Stimulated activated naive B cell treated with anti-CD40 and anti-IgM and Interleukin-4, amounts not matched to agents 10 μg/mL and 1 μg/mL and 100 μg/mL, for 72 hours (primary cell): ENCODE results near the gene PUM1.
"Not testable (repeated sequence)": the region's sequence is repeated elsewhere in the genome, so short reads cannot be mapped to it uniquely, and the experiment has no call there.

ENCODE experiments used
- ATAC-seq, 2 donors: fragments of 150-1000 bp; cut with Tn5 transposase; replicated peaks; 2 replicates each; pipeline ENCODE4 v1.10.0; 2021; ENCODE audit warnings: moderate library complexity in 1 of 2
- DNase-seq: peaks from one replicate; pipeline ENCODE4 v3.0.0; 2021
- H3K27ac Mint-ChIP-seq: one replicate; pipeline ENCODE4 v1.8.0; 2022; ENCODE audit warnings: mild to moderate bottlenecking, mixed read lengths
- H3K27me3 Mint-ChIP-seq, 2 donors: one replicate each; pipeline ENCODE4 v1.8.0; 2022; ENCODE audit warnings: mixed read lengths in 2 of 2
- H3K36me3 Mint-ChIP-seq, 2 donors: one replicate each; pipeline ENCODE4 v1.8.0; 2022; ENCODE audit warnings: mixed read lengths in 2 of 2, mild to moderate bottlenecking in 1 of 2
- H3K4me1 Mint-ChIP-seq, 2 donors: one replicate each; pipeline ENCODE4 v1.8.0; 2022; ENCODE audit warnings: mixed read lengths in 2 of 2, mild to moderate bottlenecking in 1 of 2
- H3K4me3 Mint-ChIP-seq, 2 donors: one replicate each; pipeline ENCODE4 v1.8.0; 2022; ENCODE audit warnings: mild to moderate bottlenecking in 2 of 2, mixed read lengths in 2 of 2, moderate library complexity in 1 of 2
- H3K9me3 Mint-ChIP-seq, 2 donors: one replicate each; pipeline ENCODE4 v1.8.0; 2022; ENCODE audit warnings: mixed read lengths in 2 of 2, mild to moderate bottlenecking in 1 of 2

PUM1 gene, protein sequence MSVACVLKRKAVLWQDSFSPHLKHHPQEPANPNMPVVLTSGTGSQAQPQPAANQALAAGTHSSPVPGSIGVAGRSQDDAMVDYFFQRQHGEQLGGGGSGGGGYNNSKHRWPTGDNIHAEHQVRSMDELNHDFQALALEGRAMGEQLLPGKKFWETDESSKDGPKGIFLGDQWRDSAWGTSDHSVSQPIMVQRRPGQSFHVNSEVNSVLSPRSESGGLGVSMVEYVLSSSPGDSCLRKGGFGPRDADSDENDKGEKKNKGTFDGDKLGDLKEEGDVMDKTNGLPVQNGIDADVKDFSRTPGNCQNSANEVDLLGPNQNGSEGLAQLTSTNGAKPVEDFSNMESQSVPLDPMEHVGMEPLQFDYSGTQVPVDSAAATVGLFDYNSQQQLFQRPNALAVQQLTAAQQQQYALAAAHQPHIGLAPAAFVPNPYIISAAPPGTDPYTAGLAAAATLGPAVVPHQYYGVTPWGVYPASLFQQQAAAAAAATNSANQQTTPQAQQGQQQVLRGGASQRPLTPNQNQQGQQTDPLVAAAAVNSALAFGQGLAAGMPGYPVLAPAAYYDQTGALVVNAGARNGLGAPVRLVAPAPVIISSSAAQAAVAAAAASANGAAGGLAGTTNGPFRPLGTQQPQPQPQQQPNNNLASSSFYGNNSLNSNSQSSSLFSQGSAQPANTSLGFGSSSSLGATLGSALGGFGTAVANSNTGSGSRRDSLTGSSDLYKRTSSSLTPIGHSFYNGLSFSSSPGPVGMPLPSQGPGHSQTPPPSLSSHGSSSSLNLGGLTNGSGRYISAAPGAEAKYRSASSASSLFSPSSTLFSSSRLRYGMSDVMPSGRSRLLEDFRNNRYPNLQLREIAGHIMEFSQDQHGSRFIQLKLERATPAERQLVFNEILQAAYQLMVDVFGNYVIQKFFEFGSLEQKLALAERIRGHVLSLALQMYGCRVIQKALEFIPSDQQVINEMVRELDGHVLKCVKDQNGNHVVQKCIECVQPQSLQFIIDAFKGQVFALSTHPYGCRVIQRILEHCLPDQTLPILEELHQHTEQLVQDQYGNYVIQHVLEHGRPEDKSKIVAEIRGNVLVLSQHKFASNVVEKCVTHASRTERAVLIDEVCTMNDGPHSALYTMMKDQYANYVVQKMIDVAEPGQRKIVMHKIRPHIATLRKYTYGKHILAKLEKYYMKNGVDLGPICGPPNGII

GRCh38 chr1:31065310-31066217 lies at the start of gene PUM1:
PUM1 (minus strand) TSS chr1:31065717; CDS start chr1:31059566, 6,151 bp downstream.
- peak; percentile 97 for ATAC-seq
- H3K4me1 Mint-ChIP-seq, result peaks cover 7 to 20% of the 10 kb centered on the region in 2 donors
- no peaks in the 10 kb centered on the region for H3K9me3 Mint-ChIP-seq
- H3K27ac Mint-ChIP-seq, result peak within 1 kb of the TSS; percentile 100
- H3K27me3 Mint-ChIP-seq, result no peaks in the 10 kb centered on the region
- H3K4me3 Mint-ChIP-seq, result peak within 1 kb of the TSS; percentile 94 to 99
- DNase-seq, result peak; percentile 99
- peaks cover 18 to 24% of the 10 kb centered on the region in 2 donors for H3K36me3 Mint-ChIP-seq

DNA sequence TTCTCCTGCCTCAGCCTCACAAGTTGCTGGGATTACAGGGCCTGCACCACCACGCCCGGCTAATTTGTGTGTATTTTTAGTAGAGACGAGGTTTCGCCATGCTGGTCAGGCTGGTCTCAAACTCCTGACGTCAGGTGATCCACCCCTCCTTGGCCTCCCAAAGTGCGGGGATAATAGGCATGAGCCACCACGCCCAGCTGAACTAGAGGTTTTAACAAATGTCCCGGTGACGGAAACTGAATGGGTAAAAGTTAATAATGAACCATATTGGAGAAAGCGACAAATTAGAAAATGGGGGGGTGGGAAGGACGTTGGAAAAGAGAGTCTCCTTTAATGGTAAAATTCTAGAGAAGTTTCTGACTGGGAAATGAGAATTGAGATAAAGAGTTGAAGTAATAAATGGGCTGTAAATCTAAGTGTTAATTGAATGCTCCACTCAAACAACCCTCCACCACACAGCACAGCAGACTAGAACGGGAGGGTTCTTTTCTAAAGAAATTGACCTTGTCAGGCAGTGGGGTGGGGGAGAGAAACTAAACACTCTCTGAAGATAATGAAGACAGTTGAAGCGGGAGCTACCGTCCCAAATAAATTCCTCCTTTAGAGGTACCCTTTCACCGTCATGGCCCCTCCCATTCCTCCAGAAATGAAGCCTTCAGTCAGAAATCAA lies 46.9 kb upstream of the PUM1 start:
- no peak overlapping the region for H3K27ac Mint-ChIP-seq
- no peak for DNase-seq
- no peak overlapping the region for H3K4me3 Mint-ChIP-seq

DNA sequence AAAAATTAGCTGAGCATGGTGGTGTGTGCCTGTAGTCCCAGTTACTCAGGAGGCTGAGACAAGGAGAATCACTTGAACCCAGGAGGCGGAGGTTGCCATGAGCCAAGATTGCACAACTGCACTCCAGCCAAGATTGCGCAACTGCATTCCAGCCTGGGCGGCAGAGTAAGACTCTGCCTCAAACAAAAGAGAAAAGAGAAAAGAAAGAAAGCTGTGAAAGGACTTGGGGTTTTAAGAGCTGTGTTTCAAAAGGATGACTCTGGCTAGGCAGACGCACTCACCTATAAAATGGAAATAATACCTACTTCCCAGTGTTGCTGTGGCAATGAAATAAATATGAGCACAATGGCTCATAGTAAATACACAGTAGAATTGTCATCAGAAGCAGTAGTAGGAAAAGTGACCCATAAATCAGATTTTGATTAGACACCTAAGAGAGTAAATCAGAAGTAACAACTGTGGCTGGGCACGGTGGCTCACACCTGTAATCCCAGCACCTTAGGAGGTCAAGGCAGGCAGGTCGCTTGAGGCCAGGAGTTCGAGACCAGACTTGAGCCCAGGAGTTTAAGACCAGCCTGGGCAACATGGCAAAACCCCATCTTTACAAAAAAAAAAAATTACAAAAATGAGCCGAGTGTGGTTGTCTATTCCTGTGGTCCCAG lies 45.9 kb upstream of the PUM1 start:
- Mint-ChIP-seq H3K9me3 (no peaks in the 10 kb centered on the region), H3K36me3 (no peaks in the 10 kb centered on the region), H3K4me1 (peaks cover 5 to 11% of the 10 kb centered on the region in 2 donors), H3K4me3 (no peak overlapping the region), H3K27ac (no peak overlapping the region), H3K27me3 (peaks cover 16% of the 10 kb centered on the region in 2 donors)
- DNase-seq, result no peak
- ATAC-seq, result no peak

More for the DNA sequence above, 46.9 kb upstream of the PUM1 start:
- Mint-ChIP-seq H3K4me1 (peaks cover 5 to 10% of the 10 kb centered on the region in 2 donors), H3K36me3 (no peaks in the 10 kb centered on the region), H3K9me3 (no peaks in the 10 kb centered on the region), H3K27me3 (peaks cover 16 to 19% of the 10 kb centered on the region in 2 donors)
- no peak for ATAC-seq

- ATAC-seq (no peak), DNase-seq (no peak)
- Mint-ChIP-seq H3K27me3 (peaks cover 10 to 13% of the 10 kb centered on the region in 2 donors), H3K4me3 (no peak overlapping the region), H3K4me1 (peaks cover 5 to 11% of the 10 kb centered on the region in 2 donors), H3K36me3 (no peaks in the 10 kb centered on the region), H3K9me3 (no peaks in the 10 kb centered on the region), H3K27ac (no peak overlapping the region)
Measured at GRCh38 chr1:31110846-31111245, 45.3 kb upstream of the PUM1 start.

- Mint-ChIP-seq H3K27me3 (peaks cover 7 to 8% of the 10 kb centered on the region in 2 donors), H3K27ac (no peak overlapping the region), H3K4me1 (peaks cover 5 to 11% of the 10 kb centered on the region in 2 donors), H3K4me3 (no peak overlapping the region), H3K36me3 (no peaks in the 10 kb centered on the region), H3K9me3 (no peaks in the 10 kb centered on the region)
- DNase-seq, result no peak
- ATAC-seq, result no peak
Measured at GRCh38 chr1:31108861-31109260, 43.3 kb upstream of the PUM1 start.

GRCh38 chr1:31105646-31106045 lies 40.1 kb upstream of the PUM1 start:
- DNase-seq (no peak), ATAC-seq (no peak)
- no peaks in the 10 kb centered on the region for H3K9me3 Mint-ChIP-seq
- peaks cover 2 to 8% of the 10 kb centered on the region in 2 donors for H3K27me3 Mint-ChIP-seq
- H3K4me3 Mint-ChIP-seq, result no peak overlapping the region
- H3K36me3 Mint-ChIP-seq, result no peaks in the 10 kb centered on the region
- H3K4me1 Mint-ChIP-seq, result peaks cover 5 to 11% of the 10 kb centered on the region in 2 donors
- no peak overlapping the region for H3K27ac Mint-ChIP-seq

- no peak for DNase-seq
- Mint-ChIP-seq H3K27me3 (peaks cover 0 to 8% of the 10 kb centered on the region in 2 donors), H3K4me3 (no peak overlapping the region), H3K36me3 (no peaks in the 10 kb centered on the region), H3K27ac (no peak overlapping the region), H3K9me3 (no peaks in the 10 kb centered on the region), H3K4me1 (peaks cover 0 to 2% of the 10 kb centered on the region in 2 donors)
- ATAC-seq, result no peak
Measured at GRCh38 chr1:31102501-31102950, 37.0 kb upstream of the PUM1 start.

DNA sequence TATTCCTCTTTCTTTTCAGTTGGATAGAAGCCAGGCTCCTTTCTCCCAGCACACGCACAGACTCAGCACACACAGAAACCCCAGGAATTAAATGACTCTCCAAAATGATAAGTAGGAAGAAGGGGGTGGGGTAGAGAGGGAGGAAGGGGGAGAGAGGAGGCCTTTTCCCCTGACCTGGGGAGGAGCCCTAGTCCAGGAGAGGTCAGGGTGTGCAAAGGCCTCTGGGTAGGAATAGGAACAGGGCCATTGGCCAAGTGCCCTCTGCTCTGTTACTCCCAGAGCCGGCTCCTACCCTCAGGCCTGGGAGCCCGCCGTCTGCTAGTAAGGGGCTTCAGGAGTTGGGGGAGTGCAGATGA lies 35.6 kb upstream of the PUM1 start:
- Mint-ChIP-seq H3K4me3 (no peak overlapping the region), H3K4me1 (no peaks in the 10 kb centered on the region), H3K9me3 (no peaks in the 10 kb centered on the region), H3K27me3 (peaks cover 0 to 8% of the 10 kb centered on the region in 2 donors), H3K27ac (no peak overlapping the region), H3K36me3 (no peaks in the 10 kb centered on the region)
- no peak for ATAC-seq
- DNase-seq, result no peak

GRCh38 chr1:31099293-31100032 lies 33.9 kb upstream of the PUM1 start:
- Mint-ChIP-seq H3K4me1 (no peaks in the 10 kb centered on the region), H3K4me3 (no peak overlapping the region), H3K27me3 (peaks cover 0 to 8% of the 10 kb centered on the region in 2 donors), H3K9me3 (no peaks in the 10 kb centered on the region), H3K36me3 (no peaks in the 10 kb centered on the region), H3K27ac (no peak overlapping the region)
- no peak for ATAC-seq
- no peak for DNase-seq

DNA sequence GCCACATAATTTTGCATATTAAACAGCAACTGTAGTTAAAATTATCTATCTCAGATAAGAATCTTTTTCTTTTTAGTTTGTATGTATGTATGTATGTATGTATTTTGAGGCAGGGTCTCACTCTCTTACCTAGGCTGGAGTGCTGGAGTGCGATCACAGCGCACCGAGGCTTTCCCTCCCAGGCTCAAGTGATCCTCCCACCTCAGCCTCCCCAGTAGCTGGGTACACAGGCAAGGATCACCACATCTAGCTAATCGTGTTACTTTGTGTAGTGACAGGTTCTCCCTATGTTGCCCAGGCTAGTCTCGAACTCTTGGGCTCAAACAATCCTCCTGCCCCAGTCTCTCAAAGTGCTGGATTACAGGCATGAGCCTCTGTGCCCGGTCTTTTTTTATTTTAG lies 30.5 kb upstream of the PUM1 start:
- DNase-seq, result no peak
- no peak for ATAC-seq
- Mint-ChIP-seq H3K4me3 (no peak overlapping the region), H3K9me3 (no peaks in the 10 kb centered on the region), H3K27ac (no peak overlapping the region), H3K27me3 (peaks cover 0 to 12% of the 10 kb centered on the region in 2 donors), H3K36me3 (no peaks in the 10 kb centered on the region), H3K4me1 (no peaks in the 10 kb centered on the region)

GRCh38 chr1:31095298-31095981 lies 29.9 kb upstream of the PUM1 start:
- Mint-ChIP-seq H3K4me3 (no peak overlapping the region), H3K27ac (no peak overlapping the region), H3K4me1 (no peaks in the 10 kb centered on the region), H3K36me3 (no peaks in the 10 kb centered on the region), H3K27me3 (peaks cover 0 to 6% of the 10 kb centered on the region in 2 donors), H3K9me3 (no peaks in the 10 kb centered on the region)
- DNase-seq, result no peak
- ATAC-seq, result no peak

DNA sequence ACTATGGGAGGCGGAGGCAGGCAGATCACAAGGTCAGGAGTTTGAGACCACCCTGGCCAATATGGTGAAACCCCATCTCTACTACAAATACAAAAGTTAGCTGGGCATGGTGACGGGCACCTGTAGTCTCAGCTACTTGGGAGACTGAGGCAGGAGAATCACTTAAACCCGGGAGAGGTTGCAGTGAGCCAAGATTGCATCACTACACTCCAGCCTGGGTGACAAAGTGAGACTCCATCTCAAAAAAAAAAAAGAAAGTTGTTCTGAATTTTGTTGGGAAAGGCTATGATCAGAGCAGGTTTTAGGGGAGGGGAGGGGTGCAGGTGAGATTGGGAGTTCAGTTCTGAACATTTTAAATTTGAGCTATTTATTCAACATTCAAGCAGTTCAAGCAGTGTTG lies 22.6 kb upstream of the PUM1 start:
- not testable (repeated sequence) for H3K36me3 Mint-ChIP-seq, H3K4me3 Mint-ChIP-seq, H3K27ac Mint-ChIP-seq, ATAC-seq, H3K4me1 Mint-ChIP-seq, DNase-seq, H3K9me3 Mint-ChIP-seq, H3K27me3 Mint-ChIP-seq
